SHP77 (cell line): Measurements from ENCODE around the gene PLCG2.
"Not testable (repeated sequence)": the region's sequence is repeated elsewhere in the genome, so short reads cannot be mapped to it uniquely, and the experiment has no call there.

Experiments
- DNase-seq, 2 experiments: peaks; one replicate each; lab custom pipeline; 2025; lab: John Stamatoyannopoulos, UW

PLCG2 gene

DNA sequence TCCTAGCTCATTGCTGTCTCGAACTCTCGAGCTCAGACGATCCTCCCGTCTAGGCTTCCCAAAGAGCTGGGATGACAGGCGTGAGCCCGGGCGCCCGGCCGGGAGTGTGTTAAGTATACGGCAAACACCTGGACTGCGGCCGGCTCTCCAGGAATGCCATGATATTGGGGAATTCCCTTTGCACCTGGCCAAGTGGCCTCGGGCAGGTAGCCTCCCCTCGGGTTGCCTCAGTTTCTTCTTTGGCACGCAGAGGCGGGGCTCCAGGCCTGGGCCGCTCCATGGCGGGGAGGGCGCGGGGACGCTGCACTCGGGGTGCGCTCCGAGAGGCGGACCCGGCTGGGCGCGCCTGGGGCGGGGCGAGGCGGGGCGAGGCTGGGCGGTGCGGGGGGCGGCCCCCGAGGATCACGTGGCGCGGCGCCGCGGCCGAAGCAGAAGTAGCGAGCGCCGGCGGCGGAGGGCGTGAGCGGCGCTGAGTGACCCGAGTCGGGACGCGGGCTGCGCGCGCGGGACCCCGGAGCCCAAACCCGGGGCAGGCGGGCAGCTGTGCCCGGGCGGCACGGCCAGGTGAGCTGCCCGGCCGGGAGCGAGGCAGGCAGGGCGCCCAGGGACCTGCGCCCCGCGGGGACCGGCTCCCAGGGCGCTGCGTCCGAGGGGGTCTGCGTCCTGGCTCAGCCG is at the start of gene PLCG2:
Gene PLCG2, plus strand, starts transcription at position 431 of the 675 bp plus-strand sequence. CDS start 6,699 bp downstream, outside the sequence.
- no peak for DNase-seq

DNA sequence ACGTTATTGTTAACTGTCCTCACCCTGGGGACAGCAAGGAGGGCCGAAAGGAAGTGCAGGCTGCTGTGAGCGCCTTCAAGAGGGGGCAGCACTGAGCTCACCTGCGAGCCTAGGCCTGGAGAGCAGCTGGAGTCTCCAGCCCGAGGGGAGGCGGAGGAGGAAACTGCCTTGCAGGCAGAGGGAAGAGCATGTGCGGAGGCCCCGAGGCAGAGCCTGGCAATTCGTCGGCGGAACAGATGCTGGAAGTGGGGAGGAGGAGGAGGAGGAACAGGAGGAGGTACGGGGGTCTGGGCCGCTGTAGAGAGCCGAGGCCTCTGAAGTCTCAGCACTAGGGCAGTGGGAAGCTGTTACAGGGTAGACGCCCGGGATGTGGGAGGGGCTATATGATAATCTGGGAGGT is 49.6 kb upstream of the PLCG2 start:
- peak in 1 of 2 experiments; percentile 43 for DNase-seq

DNA sequence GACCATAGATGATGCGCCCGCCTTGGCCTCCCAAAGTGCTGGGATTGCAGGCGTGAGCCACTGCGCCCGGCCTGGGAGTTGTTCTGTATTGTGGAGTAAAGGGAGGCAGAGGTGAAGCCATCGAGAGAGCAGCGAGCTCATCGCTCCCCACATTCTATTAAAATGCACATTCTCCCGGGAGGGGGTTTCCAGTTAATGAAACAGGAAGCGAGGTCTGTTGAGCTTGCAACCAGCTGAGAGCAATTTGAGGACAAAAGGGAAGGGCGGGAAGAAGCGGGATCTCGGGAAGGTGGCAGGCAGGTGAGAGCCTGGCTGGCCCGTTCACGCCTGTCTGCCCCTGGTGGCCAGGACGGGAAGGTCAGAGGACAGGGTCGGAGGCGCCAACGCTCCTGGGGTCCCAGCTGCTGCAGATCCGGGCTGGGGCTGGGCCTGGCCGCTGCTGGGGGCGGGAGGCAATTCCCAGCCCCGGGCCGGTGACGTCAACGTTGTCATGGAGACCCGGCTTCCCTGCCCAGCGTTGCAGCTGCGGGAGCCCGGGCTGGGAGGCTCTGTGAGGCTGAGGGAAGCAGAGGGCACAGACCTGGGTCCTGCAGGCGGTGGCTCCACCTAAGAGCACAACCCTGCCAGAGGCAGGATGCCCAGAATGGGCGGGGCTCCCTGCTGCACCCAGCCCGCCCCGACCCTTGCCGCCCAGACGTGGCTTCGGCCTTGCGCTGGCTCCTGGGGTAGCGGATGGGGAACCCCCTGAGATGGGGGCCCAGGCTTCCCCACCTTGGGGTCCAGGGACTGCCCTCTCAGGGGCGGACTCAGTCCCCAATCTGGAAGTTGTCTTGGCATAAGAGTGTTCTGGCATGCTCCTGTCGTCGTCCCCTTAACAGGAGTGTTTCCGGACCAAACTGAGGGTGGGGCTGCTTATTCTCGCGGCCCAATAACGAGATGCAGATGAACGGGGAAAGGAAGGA is 48.7 kb upstream of the PLCG2 start:
- DNase-seq, result peak; percentile 99 to 100

DNA sequence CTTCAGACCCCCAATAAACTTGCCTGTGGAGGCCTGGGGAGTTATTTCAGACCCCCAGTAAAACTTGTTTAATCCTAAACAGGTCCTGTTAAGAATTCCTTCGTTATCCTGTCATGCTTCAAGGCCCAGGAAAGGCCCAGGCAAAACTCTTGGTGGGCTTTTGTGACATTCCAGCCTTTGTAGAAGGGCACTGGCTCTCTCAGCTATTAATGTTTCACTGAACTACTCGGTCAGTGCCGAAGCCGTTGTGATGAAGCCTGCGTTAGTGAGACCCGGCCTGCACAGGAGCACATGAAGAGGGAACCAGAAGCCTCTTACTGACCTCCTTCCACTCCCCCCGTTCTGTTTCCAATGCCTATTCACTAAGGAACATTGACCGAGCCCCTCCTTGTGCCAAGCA is 47.4 kb upstream of the PLCG2 start:
- DNase-seq, result no peak

DNA sequence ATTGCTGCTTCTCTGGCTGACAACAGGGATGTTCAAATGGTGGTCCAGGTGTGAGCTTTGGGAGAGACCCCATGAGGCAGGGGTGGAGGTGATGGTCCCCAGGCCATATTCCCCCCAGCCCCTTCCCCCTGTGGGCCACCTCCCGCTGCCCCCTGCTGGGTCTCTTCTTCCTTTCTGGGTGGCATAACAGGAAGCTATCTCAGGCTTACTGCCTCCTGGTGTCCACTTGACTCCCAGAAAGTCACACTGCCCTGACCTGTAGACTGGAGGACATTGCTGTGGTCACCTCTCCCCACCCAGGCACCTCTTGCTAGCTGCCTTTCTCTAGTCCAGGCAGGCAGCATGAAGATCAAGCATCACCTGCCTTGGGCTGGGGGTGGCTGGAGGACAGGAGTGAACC is 46.4 kb upstream of the PLCG2 start:
- DNase-seq, result no peak

DNA sequence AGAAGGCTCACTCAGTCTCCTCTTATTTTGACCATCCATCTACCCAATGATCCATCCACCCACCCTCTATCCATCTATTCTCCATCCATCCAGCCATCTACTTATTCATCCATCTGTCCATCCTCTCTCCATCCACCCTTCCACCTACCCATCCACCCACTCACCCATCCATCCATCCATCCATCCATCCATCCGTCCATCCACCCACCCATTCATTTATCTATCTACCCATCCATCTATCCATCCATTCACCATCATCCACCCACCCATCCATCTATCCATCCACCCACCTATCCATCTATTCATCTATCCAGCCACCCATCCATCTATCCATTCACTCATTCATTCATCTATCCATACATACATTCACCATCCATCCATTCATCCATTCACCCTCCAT is 45.8 kb upstream of the PLCG2 start:
- no peak for DNase-seq

DNA sequence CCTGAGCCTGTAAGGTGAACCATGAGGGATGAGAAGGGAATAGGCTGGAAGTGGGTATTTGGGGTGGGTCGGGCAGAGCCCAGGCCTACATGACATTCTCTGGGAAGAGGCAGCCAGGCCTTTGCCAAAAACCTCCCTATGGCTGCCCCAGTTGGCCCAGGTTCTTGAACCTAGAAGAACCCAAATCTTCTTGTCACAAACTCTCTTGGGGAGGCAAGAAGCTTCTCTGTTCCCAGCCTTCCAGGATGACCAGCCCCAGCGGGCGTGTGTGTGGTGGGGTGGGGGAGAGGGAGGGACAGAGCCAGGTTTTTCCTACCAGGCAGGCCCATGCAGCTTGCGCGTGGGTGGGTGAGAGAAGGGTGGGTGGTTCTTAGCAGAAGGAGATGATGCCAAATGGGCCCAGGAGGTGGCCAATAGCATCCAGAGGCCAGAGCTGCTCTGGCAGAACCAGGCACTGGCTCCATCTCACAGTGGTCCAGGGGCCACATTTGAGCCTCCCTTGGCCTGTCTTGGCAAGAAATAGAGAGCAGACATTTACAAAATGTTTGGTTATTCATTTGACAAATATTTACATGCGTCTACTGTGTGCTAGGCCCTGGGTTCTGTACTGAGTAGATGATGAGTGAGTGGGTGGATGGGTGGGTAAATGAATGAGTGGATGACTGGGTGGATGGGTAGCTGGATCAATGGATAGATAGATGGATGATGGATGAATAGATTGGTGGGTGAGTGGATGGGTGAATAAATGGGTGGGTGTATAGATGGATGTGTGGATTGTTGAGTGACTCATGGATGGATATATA is 44.3 kb upstream of the PLCG2 start:
- no peak for DNase-seq

DNA sequence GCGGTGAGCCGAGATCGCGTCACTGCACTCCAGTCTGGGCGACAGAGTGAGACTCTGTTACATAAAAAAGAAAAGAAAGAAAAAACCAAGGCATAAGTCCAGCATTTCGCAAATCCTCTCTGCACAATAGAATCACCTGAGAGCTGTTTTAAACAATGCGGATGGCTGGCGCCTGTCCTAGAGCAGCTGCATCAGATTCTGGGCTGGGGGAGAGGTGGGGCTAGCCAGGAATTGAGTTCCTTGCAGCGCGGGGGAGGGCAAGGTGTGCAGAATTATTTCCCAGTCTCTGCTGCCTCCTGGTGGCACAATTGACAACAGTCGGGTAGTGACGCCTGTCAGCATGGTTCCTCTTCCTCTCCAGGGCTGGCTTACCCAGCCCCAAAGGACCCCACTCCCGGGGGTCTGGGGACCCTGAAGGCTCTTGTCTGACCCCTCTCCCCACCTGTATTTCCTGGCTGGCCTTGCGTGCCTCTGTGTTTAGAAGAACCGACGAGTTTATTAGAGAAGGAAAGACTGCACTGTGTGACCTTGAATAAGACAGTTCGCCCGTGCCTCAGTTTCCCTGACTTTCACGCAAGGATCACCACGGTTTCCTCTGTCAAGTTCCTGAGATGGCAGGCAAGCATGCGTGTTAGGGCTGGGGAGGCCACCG is 41.1 kb upstream of the PLCG2 start:
- DNase-seq, result peak; percentile 86 to 90

DNA sequence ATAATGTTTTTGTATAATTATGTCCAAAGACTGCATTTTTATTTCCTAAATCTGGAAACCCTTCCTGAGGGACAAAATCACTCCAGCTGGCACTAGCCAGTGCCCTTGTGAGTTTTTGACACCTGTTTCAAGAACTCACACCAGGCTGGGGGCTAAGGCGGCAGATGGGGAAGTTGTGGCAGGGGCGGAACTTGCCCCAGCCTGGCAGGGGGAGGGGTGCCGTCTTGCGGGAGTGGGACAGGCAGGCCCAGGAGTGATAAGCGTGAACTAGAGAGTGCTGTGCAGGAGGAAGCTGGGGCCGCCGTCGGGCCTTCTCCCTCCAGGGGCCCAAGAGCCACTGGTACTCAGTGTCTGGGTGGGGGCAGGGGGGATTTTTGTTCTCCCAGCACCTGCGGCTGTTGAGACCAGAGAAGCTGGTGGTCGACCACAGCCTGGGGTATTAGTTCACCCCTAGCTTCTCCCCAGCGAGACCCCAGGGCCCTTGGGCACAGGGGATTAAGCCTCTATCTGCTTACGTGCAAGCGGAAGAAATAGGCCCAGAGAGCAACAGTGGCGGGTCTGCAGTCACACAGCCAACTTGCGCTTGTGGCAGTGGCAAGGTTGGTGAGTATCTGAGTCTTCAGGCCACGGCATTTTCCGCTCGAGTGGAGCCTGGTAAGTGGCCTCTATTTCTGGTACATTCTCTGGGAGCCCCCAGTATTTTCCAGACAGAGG is 40.2 kb upstream of the PLCG2 start:
- DNase-seq, result no peak

DNA sequence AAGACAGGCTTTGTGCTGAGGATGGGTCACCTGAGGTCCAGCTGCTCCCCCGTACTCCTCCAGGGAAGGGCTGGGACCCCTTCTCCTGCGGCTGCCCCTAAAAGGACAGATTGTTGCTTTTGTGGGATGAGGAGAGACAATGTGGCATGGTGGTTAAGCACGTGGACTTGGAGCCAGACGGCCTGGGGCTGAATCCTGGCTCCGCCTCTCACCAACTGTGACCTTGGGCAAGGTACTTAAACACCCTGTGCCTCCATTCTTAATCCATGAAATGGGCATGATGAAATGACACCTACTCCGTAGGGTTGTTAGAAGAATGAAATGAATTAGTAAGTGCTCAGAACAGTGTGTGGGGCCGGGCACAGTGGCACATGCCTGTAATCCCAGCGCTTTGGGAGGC is 39.6 kb upstream of the PLCG2 start:
- DNase-seq, result no peak

DNA sequence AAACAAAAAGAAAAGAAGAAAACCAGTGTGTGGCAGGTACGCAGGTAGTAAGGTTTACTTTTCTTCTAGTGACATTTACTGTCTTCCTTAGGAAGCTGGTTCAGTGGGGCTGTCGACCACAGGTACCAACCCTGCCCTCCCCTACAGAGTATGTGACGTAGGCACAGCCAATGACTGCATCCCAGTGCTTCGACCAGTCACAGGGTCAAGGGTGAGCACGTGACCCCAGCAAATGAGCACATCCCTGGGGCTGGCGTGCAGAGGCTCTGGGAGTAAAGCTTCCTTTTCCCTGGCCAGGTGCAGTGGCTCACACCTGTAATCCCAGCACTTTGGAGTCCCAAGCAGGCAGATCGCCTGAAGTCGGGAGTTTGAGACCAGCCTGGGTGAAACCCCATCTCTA is 38.9 kb upstream of the PLCG2 start:
- no peak for DNase-seq

DNA sequence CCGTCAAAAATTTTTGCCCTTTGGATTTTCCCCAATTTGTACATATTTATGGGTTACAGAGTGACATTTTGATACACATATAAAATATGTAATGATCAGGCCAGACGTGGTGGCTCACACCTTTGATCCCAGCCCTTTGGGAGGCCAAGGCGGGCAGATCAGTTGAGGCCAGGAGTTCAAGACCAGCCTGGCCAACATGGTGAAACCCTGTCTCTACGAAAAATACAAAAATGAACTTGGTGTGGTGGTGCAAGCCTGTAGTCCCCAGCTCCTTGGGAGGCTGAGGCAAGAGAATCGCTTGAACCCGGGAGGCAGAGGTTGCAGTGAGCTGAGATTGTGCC is 37.7 kb upstream of the PLCG2 start:
- DNase-seq, result not testable (repeated sequence)

DNA sequence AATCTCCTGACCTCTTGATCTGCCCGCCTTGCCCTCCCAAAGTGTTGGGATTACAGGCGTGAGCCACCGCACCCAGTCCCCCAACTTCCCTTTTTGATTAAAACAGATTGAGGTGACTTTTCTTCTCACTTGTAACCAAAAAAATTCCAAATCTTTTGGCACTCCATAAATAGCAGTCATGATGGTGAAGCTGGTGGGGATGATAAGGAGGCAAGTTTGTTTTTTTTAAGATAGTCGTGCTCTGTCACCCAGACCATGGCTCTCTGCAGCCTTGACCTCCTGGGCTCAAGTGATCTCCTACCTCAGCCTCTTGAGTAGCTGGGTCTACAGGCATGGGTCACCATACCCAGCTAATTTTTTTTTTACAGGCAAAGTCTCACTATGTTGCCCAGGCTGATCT is 34.7 kb upstream of the PLCG2 start:
- no peak for DNase-seq

DNA sequence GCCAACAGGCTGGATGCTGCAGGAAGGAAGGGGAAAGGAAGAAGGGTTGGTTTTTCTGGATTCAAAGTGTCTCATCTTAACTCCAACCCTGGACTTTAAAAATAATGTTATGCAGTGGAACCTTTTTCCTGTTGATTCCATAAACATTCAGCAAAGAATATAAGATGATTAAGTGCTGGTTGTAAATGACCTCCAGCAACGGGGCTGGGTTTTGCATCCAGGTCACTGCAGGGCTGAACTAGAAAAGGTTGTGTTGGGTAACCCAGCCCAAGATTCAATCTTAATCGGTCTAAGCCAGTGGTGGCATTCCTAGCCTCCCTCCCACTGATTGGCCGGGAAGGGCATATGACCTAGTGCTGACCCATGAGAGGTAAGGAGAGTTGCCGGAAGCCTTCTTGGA is 34.2 kb upstream of the PLCG2 start:
- no peak for DNase-seq

DNA sequence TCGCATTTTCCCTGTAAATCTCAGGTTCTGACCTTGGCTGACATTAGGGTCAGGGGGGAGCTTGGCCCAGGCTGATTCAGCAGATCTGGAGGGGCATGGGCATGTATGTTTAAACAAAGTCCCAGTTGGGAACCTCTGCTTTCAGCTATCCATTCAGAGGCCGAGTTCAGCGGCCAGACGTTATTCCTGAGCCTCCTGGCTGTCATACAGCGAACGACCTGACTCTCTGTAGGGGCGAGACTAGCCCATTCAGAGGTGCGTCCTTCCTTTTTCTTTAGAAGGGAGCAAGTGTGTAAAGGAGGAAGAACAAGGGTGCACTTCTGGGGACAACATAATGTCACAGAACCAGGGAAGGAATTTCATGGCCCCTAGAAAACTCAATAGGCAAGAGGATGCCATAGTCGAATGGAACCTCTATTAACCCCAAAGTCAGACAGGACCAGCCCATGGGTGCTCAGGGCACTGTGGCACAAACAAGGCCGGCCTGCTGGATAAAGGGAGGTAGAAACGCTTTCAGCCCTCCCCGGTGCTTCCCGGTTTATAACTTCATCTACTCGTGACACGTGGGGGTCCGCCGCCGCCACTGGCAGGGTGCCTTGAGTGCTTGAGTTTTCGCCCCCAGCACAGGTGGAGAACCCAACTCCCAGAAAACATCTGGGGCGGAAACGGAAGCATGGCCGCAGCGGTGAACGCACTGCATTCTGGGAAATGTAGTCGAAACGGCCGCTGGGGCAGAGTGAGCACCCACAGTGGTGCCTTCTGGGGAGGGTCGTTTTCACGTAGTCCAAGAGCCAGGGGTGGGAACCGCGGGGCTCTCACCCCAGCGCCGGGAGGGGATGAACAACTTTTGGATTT is 33.2 kb upstream of the PLCG2 start:
- peak; percentile 41 to 77 for DNase-seq

DNA sequence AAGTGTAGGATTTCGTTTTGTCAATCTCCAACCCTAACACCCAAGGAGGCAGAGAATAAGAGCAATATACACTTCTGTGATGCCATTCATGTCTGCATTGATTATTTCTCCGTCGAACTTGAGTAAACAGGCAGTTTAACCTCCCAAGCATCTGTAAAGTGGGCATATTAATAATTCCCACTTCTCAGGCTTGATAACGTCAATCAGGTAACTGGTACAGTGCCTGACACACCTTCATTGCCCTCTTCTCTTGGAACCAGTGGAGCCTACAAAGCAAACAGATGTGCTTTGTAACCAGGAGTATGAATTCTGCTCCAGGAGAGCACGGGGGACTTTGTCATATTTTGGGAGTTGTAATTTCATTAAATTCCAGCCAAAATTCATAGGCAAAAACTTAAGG is 32.5 kb upstream of the PLCG2 start:
- no peak for DNase-seq

DNA sequence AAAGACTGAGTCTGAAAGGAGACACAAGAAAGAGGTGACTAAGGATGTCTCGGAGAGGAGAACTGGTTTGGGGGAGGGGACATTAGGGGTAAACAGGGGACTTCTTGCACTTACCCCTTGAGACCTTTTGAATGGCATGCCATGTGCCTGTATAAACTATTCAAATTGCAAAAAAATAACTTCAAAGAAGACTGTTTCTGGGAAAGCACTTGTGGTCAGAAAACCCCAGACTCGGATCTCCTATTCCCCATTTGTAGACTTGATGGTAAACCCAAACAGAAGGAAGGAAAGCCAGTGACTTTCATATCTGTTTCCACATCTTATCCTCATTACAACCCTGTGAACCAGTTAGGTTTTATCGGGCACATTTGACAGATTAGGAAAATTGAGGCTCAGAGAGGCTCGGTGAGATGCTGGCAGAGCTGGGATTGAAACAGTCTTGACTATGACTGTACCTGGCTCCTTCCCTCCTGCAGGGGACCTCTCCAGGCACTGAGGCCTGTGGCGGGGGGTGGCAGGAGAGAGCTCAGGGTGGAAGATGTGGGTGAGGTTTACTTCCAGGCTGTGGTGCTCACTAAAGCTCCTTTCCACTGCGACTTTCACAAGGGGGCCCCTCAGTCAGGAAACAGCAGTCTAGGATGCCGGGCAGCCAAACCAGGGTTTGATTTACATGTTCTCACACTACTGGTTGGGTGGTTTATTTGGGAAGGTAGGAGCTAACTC is 30.5 kb upstream of the PLCG2 start:
- no peak for DNase-seq

DNA sequence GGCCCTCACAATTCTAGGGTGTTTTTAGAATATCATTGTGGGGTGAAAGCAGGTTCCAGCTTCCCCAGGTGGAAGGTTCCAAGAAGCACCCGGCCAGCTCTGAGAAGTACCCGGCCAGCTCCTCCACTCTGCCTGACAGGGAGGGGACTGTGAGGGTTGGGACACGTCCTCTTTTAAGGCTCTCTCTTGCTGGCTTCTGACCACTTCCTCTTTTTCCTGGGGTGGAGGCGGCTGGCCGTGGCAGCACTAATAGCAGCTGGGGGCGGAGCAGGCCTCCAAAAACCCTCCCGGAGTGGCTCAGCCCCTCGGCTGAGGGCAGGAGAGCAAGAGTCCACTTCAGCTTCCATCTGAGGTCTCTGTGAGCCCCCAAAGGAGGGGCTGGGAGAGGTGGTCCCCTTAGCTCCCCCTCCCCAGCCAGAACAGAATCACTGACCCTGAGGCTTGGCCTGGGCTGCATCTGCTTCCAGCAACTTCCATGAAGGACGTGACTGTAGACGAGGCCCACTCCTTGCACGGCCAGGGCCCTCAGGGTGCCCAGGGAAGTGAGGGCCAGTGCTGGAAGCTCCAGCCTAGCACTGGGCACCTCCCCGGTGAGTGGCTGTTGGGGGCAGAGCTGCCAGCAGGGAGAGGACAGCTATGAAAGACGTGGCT is 26.7 kb upstream of the PLCG2 start:
- no peak for DNase-seq

DNA sequence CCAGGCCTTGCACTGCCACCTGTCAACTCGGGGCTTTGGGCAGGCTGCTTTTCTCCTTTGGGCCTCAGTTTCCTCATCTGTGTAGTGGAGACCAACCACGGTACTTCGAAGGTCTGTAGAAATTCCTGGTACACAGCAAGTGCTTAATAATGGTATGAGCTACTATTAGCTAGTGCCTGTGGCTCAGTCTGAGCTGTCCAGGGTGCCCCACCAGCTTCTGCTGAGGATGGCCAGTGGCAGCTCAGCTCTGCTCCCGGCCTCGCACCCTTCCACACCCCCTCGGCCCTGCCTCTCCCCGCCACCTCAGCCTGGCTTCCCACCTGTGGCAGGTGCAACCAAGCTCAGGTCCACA is 26.2 kb upstream of the PLCG2 start:
- DNase-seq, result no peak
